Mesothelial cell of epicardium (in vitro differentiated cells): ENCODE data around the gene ZIC5. TPM values are rescaled to one million over a fixed set of nuclear protein-coding genes. Genes with fewer than 3 reads are reported as not detected.

Experiments
- DNase-seq, 2 experiments: peaks; one replicate each; pipeline ENCODE4 v3.0.0; 2021; ENCODE audit warnings: low spot score in 2 of 2; ENCODE audit not compliant: unreplicated experiment in 2 of 2
- H3K27ac Mint-ChIP-seq: 2 replicates; pipeline ENCODE4 v1.8.0; 2021; ENCODE audit warnings: mixed read lengths
- H3K27me3 Mint-ChIP-seq: 2 replicates; pipeline ENCODE4 v1.8.0; 2021; ENCODE audit warnings: low read depth, mixed read lengths
- H3K36me3 Mint-ChIP-seq: 2 replicates; pipeline ENCODE4 v1.8.0; 2021; ENCODE audit warnings: mixed read lengths
- H3K4me1 Mint-ChIP-seq: 2 replicates; pipeline ENCODE4 v1.8.0; 2021; ENCODE audit warnings: mixed read lengths
- H3K4me3 Mint-ChIP-seq: 2 replicates; pipeline ENCODE4 v1.8.0; 2021; ENCODE audit warnings: mild to moderate bottlenecking, moderate library complexity, mixed read lengths
- H3K9me3 Mint-ChIP-seq: 2 replicates; pipeline ENCODE4 v1.8.0; 2021; ENCODE audit warnings: mixed read lengths
- total RNA-seq: library from RNA; stranded (reverse); gene quantifications from 3 replicates; pipeline ENCODE4 v1.2.1, GENCODE V29; 2021
- TF ChIP-seq, protein P1 (sequence below): fragments of 200-600 bp; sonication (generic); IDR thresholded peaks from one replicate; pipeline ENCODE4 v1.5.0; 2021; ENCODE audit warnings: antibody characterized with exemption; ENCODE audit not compliant: unreplicated experiment

Gene ZIC5
- total RNA-seq, 1 donor from 2014 or later, result not detected

DNA sequence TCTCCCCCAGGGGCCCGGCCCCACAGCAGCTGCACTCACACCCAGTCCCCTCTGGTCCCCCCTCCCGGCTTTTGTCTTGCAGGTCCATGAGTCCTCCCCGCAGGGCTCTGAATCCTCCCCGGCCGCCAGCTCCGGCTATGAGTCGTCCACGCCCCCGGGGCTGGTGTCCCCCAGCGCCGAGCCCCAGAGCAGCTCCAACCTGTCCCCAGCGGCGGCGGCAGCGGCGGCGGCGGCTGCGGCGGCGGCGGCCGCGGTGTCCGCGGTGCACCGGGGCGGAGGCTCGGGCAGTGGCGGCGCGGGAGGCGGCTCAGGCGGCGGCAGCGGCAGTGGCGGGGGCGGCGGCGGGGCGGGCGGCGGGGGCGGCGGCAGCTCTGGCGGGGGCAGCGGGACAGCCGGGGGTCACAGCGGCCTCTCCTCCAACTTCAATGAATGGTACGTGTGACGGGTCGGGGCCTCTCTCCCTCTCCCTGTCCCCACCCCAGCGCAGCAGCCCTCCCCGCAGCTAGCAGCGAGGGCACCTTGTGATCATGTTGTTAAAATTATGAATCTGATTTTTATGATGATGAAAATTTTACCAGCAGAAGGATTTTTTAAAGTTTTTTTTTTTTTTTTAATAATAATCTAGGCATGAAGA, 13.8 kb upstream of the ZIC5 start:
- Mint-ChIP-seq H3K9me3 (no peaks in the 10 kb centered on the region), H3K27me3 (peaks cover 81% of the 10 kb centered on the region), H3K4me3 (no peak overlapping the region), H3K36me3 (no peaks in the 10 kb centered on the region), H3K27ac (no peak overlapping the region), H3K4me1 (peaks cover 6% of the 10 kb centered on the region)
- TF ChIP-seq, protein P1, sequence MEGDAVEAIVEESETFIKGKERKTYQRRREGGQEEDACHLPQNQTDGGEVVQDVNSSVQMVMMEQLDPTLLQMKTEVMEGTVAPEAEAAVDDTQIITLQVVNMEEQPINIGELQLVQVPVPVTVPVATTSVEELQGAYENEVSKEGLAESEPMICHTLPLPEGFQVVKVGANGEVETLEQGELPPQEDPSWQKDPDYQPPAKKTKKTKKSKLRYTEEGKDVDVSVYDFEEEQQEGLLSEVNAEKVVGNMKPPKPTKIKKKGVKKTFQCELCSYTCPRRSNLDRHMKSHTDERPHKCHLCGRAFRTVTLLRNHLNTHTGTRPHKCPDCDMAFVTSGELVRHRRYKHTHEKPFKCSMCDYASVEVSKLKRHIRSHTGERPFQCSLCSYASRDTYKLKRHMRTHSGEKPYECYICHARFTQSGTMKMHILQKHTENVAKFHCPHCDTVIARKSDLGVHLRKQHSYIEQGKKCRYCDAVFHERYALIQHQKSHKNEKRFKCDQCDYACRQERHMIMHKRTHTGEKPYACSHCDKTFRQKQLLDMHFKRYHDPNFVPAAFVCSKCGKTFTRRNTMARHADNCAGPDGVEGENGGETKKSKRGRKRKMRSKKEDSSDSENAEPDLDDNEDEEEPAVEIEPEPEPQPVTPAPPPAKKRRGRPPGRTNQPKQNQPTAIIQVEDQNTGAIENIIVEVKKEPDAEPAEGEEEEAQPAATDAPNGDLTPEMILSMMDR, result no peak
- no peak for DNase-seq

DNA sequence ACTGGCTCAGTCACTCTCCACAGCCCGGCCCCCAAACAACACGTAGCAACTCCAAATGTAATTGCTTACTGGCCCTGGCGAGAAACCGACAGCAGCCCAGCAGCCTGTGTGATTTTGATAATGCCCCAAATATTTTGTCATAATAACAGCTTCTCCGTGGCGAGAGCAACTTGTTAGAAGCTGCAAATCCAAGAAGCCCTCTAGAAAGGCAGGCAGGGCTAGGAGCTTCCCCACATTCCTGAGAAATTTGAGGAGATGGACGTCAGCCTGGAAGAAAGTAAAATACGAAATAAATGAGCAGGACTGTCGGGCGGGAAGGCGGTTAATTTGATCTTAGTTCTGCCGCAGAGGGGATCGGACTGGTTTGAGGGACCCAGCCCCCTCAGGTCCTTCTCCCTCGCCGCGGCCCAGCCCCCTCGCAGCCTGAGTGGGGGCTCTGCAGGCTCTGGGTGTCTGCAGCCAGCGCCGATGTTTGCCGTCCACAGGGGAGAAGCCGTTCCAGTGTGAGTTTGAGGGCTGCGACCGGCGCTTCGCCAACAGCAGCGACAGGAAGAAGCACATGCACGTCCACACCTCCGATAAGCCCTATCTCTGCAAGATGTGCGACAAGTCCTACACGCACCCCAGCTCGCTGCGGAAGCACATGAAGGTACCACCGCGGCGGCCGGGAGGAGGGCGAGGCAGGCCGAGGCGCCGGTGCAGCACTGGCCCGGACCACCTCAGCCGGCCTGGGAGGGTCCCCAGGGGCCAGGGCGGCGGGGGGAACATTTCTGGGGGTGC, 13.1 kb upstream of the ZIC5 start:
- Mint-ChIP-seq H3K27ac (no peak overlapping the region), H3K27me3 (peaks cover 79% of the 10 kb centered on the region), H3K4me3 (no peak overlapping the region), H3K36me3 (no peaks in the 10 kb centered on the region), H3K4me1 (peaks cover 6% of the 10 kb centered on the region), H3K9me3 (no peaks in the 10 kb centered on the region)
- TF ChIP-seq, protein P1, result no peak
- DNase-seq, result no peak

DNA sequence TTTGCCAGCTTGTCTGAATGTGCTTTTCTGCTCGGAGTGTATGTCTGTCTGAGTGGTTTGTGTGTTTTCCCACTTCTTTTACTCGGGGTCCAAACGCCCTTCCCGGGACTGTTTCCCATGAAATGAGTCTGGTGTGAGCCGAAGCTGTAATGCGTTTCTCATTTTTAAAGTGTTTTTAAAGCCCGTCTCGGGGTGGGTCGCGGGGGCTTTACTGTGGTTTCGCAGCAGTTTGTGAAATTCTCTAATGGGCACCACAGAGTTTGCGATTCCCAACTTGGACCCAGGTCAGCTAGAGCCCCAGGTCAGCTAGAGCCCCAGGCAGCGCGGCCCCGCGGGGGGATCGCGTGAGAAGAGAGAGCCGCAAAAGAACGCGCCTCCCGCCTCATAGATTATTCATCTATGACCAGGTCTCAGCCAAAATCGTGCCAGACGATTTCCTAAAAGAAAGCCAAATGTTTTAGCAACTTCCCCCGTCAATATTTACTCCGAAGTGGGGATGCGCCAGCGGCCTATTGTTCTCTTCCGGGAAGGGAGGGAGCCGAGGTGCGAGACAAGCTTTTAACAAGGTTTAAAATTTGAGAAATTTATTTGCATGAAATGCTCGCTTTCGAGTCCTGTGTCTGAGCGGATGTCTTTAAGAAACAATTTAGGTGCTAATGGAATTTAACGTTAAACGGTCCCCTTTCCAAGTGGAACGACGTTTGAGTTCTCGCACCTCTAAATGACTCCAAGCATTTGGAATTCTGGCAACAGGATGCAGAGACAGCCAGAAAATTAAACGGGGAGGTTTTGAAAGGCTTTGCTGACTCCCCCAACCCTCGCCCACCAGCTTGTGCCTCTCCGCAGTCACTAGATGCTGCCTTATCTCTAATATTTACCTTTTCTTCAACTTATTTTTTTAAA, 12.2 kb upstream of the ZIC5 start:
- H3K9me3 Mint-ChIP-seq, result no peaks in the 10 kb centered on the region
- peaks cover 79% of the 10 kb centered on the region for H3K27me3 Mint-ChIP-seq
- TF ChIP-seq, protein P1, result no peak
- no peak for DNase-seq
- H3K36me3 Mint-ChIP-seq, result no peaks in the 10 kb centered on the region
- peak overlapping the region; percentile 10 for H3K4me3 Mint-ChIP-seq
- no peak overlapping the region for H3K27ac Mint-ChIP-seq
- peaks cover 6% of the 10 kb centered on the region for H3K4me1 Mint-ChIP-seq

DNA sequence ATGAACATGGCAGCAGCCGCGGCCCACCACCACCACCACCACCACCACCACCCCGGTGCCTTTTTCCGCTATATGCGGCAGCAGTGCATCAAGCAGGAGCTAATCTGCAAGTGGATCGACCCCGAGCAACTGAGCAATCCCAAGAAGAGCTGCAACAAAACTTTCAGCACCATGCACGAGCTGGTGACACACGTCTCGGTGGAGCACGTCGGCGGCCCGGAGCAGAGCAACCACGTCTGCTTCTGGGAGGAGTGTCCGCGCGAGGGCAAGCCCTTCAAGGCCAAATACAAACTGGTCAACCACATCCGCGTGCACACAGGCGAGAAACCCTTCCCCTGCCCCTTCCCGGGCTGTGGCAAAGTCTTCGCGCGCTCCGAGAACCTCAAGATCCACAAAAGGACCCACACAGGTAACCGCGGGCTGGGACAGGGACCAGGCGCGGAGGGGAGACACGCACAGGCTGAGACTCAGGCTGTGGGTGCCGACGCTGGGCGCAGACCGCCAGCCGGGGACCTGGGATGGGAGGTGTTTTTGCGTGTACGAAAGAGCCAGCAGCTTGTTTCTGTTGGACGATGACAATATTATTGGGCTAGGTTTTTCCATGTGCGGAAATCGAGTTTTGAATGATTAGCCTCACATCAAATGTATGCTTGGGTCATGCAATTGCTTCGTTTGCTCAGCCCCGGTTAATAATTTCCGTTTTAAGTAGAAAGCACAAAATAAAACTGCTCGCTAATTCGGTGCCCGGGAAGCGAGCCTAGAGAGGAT, 11.3 kb upstream of the ZIC5 start:
- H3K4me3 Mint-ChIP-seq, result peak overlapping the region; percentile 10
- H3K27ac Mint-ChIP-seq, result no peak overlapping the region
- no peak for DNase-seq
- H3K4me1 Mint-ChIP-seq, result peaks cover 6% of the 10 kb centered on the region
- no peaks in the 10 kb centered on the region for H3K9me3 Mint-ChIP-seq
- no peaks in the 10 kb centered on the region for H3K36me3 Mint-ChIP-seq
- H3K27me3 Mint-ChIP-seq, result peaks cover 79% of the 10 kb centered on the region
- TF ChIP-seq, protein P1, result no peak

DNA sequence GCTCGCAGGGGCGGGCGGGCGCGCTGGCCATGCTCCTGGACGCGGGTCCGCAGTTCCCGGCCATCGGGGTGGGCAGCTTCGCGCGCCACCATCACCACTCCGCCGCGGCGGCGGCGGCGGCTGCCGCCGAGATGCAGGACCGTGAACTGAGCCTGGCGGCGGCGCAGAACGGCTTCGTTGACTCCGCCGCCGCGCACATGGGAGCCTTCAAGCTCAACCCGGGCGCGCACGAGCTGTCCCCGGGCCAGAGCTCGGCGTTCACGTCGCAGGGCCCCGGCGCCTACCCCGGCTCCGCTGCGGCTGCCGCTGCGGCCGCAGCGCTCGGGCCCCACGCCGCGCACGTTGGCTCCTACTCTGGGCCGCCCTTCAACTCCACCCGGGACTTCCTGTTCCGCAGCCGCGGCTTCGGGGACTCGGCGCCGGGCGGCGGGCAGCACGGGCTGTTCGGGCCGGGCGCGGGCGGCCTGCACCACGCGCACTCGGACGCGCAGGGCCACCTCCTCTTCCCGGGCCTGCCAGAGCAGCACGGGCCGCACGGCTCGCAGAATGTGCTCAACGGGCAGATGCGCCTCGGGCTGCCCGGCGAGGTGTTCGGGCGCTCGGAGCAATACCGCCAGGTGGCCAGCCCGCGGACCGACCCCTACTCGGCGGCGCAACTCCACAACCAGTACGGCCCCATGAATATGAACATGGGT, 10.6 kb upstream of the ZIC5 start:
- Mint-ChIP-seq H3K36me3 (no peaks in the 10 kb centered on the region), H3K27me3 (peaks cover 79% of the 10 kb centered on the region), H3K9me3 (no peaks in the 10 kb centered on the region), H3K4me1 (peaks cover 6% of the 10 kb centered on the region), H3K4me3 (no peak overlapping the region), H3K27ac (no peak overlapping the region)
- peak in 1 of 2 experiments; percentile 57 for DNase-seq
- TF ChIP-seq, protein P1, result no peak
